Measurements from ENCODE around the gene PANK4.

- no peak for TF ChIP-seq CTCF (IDR thresholded peaks at IDR 0.05; ENCODE audit: insufficient read depth, low read depth, low read length)
- TF ChIP-seq EZH2 (IDR thresholded peaks at IDR 0.05; ENCODE audit: insufficient read depth, low read length) = no peak
Measured at GRCh38 chr1:2492091-2492490, 34.3 kb downstream of the PANK4 start.
